ENCODE results near the gene S100A9. TPM values are rescaled to one million over a fixed set of nuclear protein-coding genes. Genes with fewer than 3 reads are reported as not detected.
A peak's percentile ranks its signal among the peaks of the same experiment; 100 is the strongest.

Gene S100A9
- total RNA-seq, 1 experiment from 2014 or later = 0.59 TPM

- Histone ChIP-seq H2AFZ (ENCODE audit: low read depth, low read length, poor library complexity, severe bottlenecking) (no peak overlapping the region), H3K9me2 (ENCODE audit: insufficient read depth) (no peaks in the 10 kb centered on the region), H3K27ac (ENCODE audit: low read depth, low read length) (no peak overlapping the region), H3K9me3 (ENCODE audit: control insufficient read depth in 1 of 2, insufficient read depth in 1 of 2, low read depth in 1 of 2, low read length in 2 of 2) (no peaks in the 10 kb centered on the region), H3K4me1 (ENCODE audit: control insufficient read depth in 1 of 2, insufficient read depth in 2 of 2, low read length in 2 of 2) (no peaks in the 10 kb centered on the region; a peak in 1 of 4 replicates), H4K20me1 (ENCODE audit: insufficient read depth) (no peaks in the 10 kb centered on the region), H3K9ac (ENCODE audit: low read length) (no peak overlapping the region), H3K27me3 (ENCODE audit: insufficient read depth, low read length) (peaks cover 16% of the 10 kb centered on the region), H3K4me3 (replicated peaks in 1 of 2; ENCODE audit: low read depth in 1 of 2, low read length in 2 of 2) (no peak overlapping the region), H3K4me2 (ENCODE audit: low read length) (no peak overlapping the region), H3K79me2 (ENCODE audit: insufficient read depth, low read length) (no peaks in the 10 kb centered on the region), H3K36me3 (ENCODE audit: control insufficient read depth in 1 of 2, insufficient read depth in 2 of 2, low read length in 2 of 2) (no peaks in the 10 kb centered on the region)
- POLR2A ChIA-PET = no interaction called here
- ATAC-seq (peak; percentile 39; the same call in 1 of the 2 replicates), DNase-seq (ENCODE audit: low read depth, low spot score) (no peak)
- CTCF ChIA-PET = interaction anchor here (0.8 to 6.7 kb wide), 7 partner anchors 9 to 152 kb away, joined by 3 to 133 read pairs (median 5); partner anchors contain the start of gene PGLYRP3
- intact Hi-C loops (cut with micrococcal nuclease) = loop anchor here (5.0 kb wide), 2 partner anchors 273 to 918 kb away; partner anchors contain the start of genes HAX1, S100A1 and S100A13
- TF ChIP-seq CBX3 (IDR thresholded peaks at IDR 0.05; ENCODE audit: low read depth) (no peak), FOSL1 (IDR thresholded peaks at IDR 0.05; ENCODE audit: low read depth) (no peak), SRF (IDR thresholded peaks at IDR 0.05; ENCODE audit: low read depth) (no peak), JUND (IDR thresholded peaks at IDR 0.05) (no peak), CEBPB (IDR thresholded peaks at IDR 0.05; ENCODE audit: low read depth) (no peak), POLR2AphosphoS5 (IDR thresholded peaks at IDR 0.05; ENCODE audit: low read depth, low read length) (no peak), SIN3A (IDR thresholded peaks at IDR 0.05; ENCODE audit: low read depth) (no peak), EZH2phosphoT487 (IDR thresholded peaks at IDR 0.05; ENCODE audit: borderline replicate concordance) (no peak), MAX (IDR thresholded peaks at IDR 0.05) (no peak), EZH2 (IDR thresholded peaks at IDR 0.05) (no peak)
- TF ChIP-seq, protein P1, sequence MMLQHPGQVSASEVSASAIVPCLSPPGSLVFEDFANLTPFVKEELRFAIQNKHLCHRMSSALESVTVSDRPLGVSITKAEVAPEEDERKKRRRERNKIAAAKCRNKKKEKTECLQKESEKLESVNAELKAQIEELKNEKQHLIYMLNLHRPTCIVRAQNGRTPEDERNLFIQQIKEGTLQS (IDR thresholded peaks at IDR 0.05) = no peak
- RAD21 ChIA-PET (ENCODE audit: low non-redundant PET in 1 of 2, low total read pairs in 2 of 2, uncharacterized antibody in 2 of 2, unreplicated experiment in 2 of 2) = interaction anchor here (0.9 to 3.9 kb wide), 3 partner anchors 140 to 141 kb away, joined by 3 to 21 read pairs (median 7); no protein-coding TSS in a partner anchor
- no TSS peak for BruUV-seq (replicated peaks)
Observed at GRCh38 chr1:153354515-153355193, 3.0 kb upstream of the S100A9 start.
